ENCODE measurements around the gene ATMIN.

- TF ChIP-seq REST (IDR thresholded peaks at IDR 0.05; ENCODE audit: low read depth), result no peak
- no peak for TF ChIP-seq CTCF (IDR thresholded peaks at IDR 0.05 in 2 of 3, conservative IDR thresholded peaks at IDR 0.05 in 1 of 3; ENCODE audit: borderline replicate concordance in 1 of 3, insufficient read depth in 1 of 3, low read depth in 2 of 3, low read length in 2 of 3)
- no peak for TF ChIP-seq EZH2 (IDR thresholded peaks at IDR 0.05)
- TF ChIP-seq TCF7L2 (IDR thresholded peaks at IDR 0.05; ENCODE audit: borderline replicate concordance, extremely low read depth, insufficient read depth, insufficient read length), result no peak
- TF ChIP-seq POLR2AphosphoS5 (IDR thresholded peaks at IDR 0.05; ENCODE audit: low read depth, low read length), result no peak
- TF ChIP-seq EGR1 (IDR thresholded peaks at IDR 0.05; ENCODE audit: low read depth), result no peak
- no peak for TF ChIP-seq CEBPB (IDR thresholded peaks at IDR 0.05; ENCODE audit: low read depth)
- TF ChIP-seq POLR2A (IDR thresholded peaks at IDR 0.05; ENCODE audit: borderline replicate concordance, extremely low read depth, insufficient read depth, insufficient read length), result no peak
- no peak for TF ChIP-seq ZBTB33 (IDR thresholded peaks at IDR 0.05; ENCODE audit: extremely low read depth, insufficient replicate concordance, low read length)
- no peak for TF ChIP-seq EZH2phosphoT487 (IDR thresholded peaks at IDR 0.05; ENCODE audit: borderline replicate concordance)
Observed at GRCh38 chr16:81029930-81030604, 5.6 kb upstream of the ATMIN start.

All from HCT116 (cell line).